Measurements from ENCODE around the gene CREB3L4. TPM values are rescaled to one million over a fixed set of nuclear protein-coding genes. Genes with fewer than 3 reads are reported as not detected.
"Not testable (repeated sequence)": the region's sequence is repeated elsewhere in the genome, so short reads cannot be mapped to it uniquely, and the experiment has no call there.

CREB3L4 gene
- total RNA-seq, 1 donor from 2014 or later = 11.1 TPM

DNA sequence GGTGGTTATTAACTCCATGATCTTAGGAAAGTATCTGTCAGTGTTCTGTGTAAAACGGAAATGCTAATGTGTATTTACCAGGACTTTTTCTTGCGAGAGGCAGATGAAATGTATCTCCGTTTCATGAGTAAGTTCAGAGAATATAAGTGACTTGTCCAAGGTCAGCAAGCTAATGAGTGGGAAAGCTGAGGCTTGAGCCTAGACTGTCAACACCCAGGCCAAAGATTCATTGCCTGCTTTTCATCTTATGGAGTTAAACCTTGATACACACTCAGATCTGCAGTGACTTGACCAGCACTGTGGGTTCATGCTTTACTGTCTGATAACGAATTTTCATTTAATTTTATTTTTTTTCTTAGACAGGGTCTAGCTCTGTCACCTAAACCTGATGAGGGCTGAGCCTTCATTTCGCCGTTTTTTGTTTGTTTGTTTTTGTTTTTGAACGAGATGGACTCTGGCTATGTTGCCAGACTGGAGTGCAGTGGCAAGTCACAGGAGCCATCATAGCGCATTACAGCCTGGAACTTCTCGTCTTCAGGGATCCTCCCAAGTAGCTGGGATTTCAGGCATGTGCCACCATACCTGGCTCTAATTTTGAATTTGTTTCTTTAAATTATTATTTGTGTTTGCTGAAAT lies 10.7 kb downstream of the CREB3L4 start:
- H3K27ac Mint-ChIP-seq (ENCODE audit: unreplicated experiment) = peak overlapping the region; percentile 96
- H3K36me3 Mint-ChIP-seq (ENCODE audit: unreplicated experiment) = peaks cover 24% of the 10 kb centered on the region
- TF ChIP-seq, protein P1, sequence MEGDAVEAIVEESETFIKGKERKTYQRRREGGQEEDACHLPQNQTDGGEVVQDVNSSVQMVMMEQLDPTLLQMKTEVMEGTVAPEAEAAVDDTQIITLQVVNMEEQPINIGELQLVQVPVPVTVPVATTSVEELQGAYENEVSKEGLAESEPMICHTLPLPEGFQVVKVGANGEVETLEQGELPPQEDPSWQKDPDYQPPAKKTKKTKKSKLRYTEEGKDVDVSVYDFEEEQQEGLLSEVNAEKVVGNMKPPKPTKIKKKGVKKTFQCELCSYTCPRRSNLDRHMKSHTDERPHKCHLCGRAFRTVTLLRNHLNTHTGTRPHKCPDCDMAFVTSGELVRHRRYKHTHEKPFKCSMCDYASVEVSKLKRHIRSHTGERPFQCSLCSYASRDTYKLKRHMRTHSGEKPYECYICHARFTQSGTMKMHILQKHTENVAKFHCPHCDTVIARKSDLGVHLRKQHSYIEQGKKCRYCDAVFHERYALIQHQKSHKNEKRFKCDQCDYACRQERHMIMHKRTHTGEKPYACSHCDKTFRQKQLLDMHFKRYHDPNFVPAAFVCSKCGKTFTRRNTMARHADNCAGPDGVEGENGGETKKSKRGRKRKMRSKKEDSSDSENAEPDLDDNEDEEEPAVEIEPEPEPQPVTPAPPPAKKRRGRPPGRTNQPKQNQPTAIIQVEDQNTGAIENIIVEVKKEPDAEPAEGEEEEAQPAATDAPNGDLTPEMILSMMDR (IDR thresholded peaks at IDR 0.05) = no peak
- no peak for DNase-seq (ENCODE audit: extremely low spot score, unreplicated experiment)
- peak overlapping the region; percentile 98 for H3K4me3 Mint-ChIP-seq (ENCODE audit: unreplicated experiment)
- H3K9me3 Mint-ChIP-seq (ENCODE audit: unreplicated experiment) = no peaks in the 10 kb centered on the region
- H3K27me3 Mint-ChIP-seq (ENCODE audit: unreplicated experiment) = no peaks in the 10 kb centered on the region
- peaks cover 34% of the 10 kb centered on the region for H3K4me1 Mint-ChIP-seq (ENCODE audit: unreplicated experiment)

DNA sequence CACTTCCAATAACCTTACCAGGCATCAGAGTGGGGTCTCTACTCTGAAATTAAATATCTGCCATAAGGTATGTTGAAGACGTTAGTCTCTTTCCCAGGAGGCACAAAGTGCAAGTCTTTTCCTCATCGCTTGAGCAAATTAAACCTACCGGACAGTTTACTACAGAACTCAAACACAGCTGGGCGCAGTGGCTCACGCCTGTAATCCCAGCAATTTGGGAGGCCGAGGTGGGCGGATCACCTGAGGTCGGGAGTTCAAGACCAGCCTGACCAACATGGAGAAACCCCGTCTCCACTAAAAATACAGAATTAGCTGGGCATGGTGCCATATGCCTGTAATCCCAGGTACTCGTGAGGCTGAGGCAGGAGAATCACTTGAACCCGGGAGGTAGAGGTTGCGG lies 11.4 kb downstream of the CREB3L4 start:
- Mint-ChIP-seq H3K36me3 (ENCODE audit: unreplicated experiment) (peaks cover 22% of the 10 kb centered on the region), H3K4me1 (ENCODE audit: unreplicated experiment) (peaks cover 35% of the 10 kb centered on the region)
- H3K27ac Mint-ChIP-seq (ENCODE audit: unreplicated experiment); H3K27me3 Mint-ChIP-seq (ENCODE audit: unreplicated experiment); H3K9me3 Mint-ChIP-seq (ENCODE audit: unreplicated experiment); DNase-seq (ENCODE audit: extremely low spot score, unreplicated experiment); H3K4me3 Mint-ChIP-seq (ENCODE audit: unreplicated experiment): not testable (repeated sequence)

DNA sequence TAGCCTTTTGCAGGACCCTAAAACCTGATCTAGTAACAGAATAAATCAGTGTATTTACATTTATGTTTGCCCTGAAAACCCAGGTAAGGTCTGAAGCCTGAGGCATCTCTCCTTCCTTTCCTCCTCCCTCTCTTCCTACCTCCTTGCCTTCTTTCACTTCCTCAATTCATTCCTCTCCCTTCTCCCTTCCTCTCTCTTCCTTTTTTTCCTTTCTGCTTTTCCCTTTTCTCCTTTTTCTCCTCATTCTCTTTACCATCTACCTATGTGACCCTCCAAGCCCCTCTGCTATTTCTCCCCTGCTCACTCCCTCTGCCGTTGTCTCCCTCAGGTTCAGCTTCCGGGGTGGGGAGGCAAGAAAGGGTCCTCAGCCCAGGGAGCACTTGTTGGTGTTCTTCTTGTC lies 14.0 kb downstream of the CREB3L4 start:
- not testable (repeated sequence) for H3K27me3 Mint-ChIP-seq (ENCODE audit: unreplicated experiment); DNase-seq (ENCODE audit: extremely low spot score, unreplicated experiment); H3K9me3 Mint-ChIP-seq (ENCODE audit: unreplicated experiment); H3K36me3 Mint-ChIP-seq (ENCODE audit: unreplicated experiment); H3K27ac Mint-ChIP-seq (ENCODE audit: unreplicated experiment); H3K4me3 Mint-ChIP-seq (ENCODE audit: unreplicated experiment)
- H3K4me1 Mint-ChIP-seq (ENCODE audit: unreplicated experiment) = peaks cover 42% of the 10 kb centered on the region

DNA sequence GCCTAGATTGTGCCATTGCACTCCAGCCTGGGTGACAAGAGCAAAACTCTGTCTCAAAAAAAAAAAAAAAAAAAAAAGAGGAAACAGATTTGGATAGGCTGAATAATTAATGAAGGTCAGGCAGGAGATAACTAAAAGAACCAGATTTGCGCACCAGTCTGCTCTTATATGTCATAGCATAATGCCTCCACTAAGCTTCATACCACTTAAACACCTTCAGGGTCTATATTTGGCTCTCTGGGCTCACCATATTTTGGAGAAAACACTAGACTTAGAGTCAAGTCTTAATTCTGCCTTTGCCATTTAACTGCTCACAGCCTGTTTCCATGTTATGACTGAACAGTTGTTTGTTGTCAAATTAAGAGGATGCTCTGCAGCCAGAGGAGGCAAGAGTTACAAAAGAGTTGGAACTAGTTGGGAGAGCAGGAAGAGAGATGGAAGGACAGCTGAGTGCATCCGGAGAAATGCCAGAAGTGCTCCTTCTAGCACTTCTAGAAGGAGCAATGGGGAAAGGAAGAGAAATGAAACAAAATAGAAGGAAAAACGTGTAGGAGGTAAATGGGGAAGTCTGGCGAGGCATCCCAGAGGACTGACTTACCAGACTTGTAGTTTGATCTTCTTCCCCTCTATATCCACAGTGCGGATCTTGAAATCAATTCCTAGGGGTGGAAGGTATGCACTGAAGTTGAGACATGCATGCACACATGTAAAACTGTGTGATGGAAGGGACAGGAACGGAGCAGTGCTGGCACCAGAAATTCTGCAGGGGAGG lies 16.6 kb downstream of the CREB3L4 start:
- H3K27me3 Mint-ChIP-seq (ENCODE audit: unreplicated experiment) = no peaks in the 10 kb centered on the region
- peak overlapping the region; percentile 99 for H3K4me3 Mint-ChIP-seq (ENCODE audit: unreplicated experiment)
- H3K9me3 Mint-ChIP-seq (ENCODE audit: unreplicated experiment) = no peaks in the 10 kb centered on the region
- H3K27ac Mint-ChIP-seq (ENCODE audit: unreplicated experiment) = peak overlapping the region; percentile 48
- TF ChIP-seq, protein P1 (IDR thresholded peaks at IDR 0.05) = no peak
- DNase-seq (ENCODE audit: extremely low spot score, unreplicated experiment) = no peak
- peaks cover 9% of the 10 kb centered on the region for H3K36me3 Mint-ChIP-seq (ENCODE audit: unreplicated experiment)
- peaks cover 34% of the 10 kb centered on the region for H3K4me1 Mint-ChIP-seq (ENCODE audit: unreplicated experiment)

DNA sequence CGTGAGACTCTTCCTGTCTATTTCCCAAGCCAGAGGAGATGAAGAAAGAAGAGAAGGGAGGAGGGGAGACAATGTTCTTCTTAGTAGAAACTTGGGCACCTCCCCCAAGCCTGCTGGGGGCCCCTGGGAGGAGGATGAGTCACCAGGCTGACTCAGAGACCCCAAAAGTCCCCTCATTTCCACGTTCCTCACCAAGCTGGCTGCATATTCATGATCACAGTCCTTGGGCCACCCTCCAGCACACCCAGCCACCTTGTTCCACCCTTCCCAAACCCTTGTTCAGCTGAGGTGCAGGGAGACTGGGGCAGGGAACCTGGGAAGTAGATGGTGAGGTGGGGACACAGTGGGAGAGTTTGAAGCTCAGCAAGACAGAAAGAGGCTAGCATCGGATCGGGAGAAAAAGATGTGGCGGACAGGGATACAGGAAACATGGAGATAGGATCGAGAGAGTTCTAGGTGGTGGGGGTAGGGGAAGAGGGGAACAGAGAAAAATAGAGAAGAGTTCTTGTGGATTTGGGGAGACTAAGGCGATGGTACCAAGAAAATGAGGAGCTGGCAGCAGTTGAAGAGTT lies 17.7 kb downstream of the CREB3L4 start:
- peak overlapping the region; percentile 98 for H3K27ac Mint-ChIP-seq (ENCODE audit: unreplicated experiment)
- H3K27me3 Mint-ChIP-seq (ENCODE audit: unreplicated experiment) = no peaks in the 10 kb centered on the region
- TF ChIP-seq, protein P1 (IDR thresholded peaks at IDR 0.05) = no peak
- peaks cover 9% of the 10 kb centered on the region for H3K36me3 Mint-ChIP-seq (ENCODE audit: unreplicated experiment)
- H3K9me3 Mint-ChIP-seq (ENCODE audit: unreplicated experiment) = no peaks in the 10 kb centered on the region
- peaks cover 35% of the 10 kb centered on the region for H3K4me1 Mint-ChIP-seq (ENCODE audit: unreplicated experiment)
- H3K4me3 Mint-ChIP-seq (ENCODE audit: unreplicated experiment) = peak overlapping the region; percentile 99
- DNase-seq (ENCODE audit: extremely low spot score, unreplicated experiment) = no peak
